Stomach (tissue), 4 donors: ENCODE data around the gene ERP29.
"Not testable (repeated sequence)": the region's sequence is repeated elsewhere in the genome, so short reads cannot be mapped to it uniquely, and the experiment has no call there.

Experiments
- EP300 ChIP-seq: sonication (generic); formaldehyde crosslinking; IDR thresholded peaks from one replicate; pipeline ENCODE4 v1.6.1; 2017; ENCODE audit warnings: antibody characterized with exemption
- POLR2A ChIP-seq, 4 donors: fragments of 450-650 bp; IDR thresholded peaks; one replicate each; pipeline ENCODE4 v1.6.1; 2016; ENCODE audit warnings: antibody characterized with exemption in 4 of 4, control low read depth in 2 of 4, mild to moderate bottlenecking in 1 of 4, moderate library complexity in 1 of 4
- POLR2AphosphoS5 ChIP-seq, 3 donors: sonication (generic); formaldehyde crosslinking; IDR thresholded peaks; one replicate each; pipeline ENCODE4 v1.6.1; 2016; ENCODE audit warnings: antibody characterized with exemption in 3 of 3
- TF ChIP-seq, protein P1 (sequence below), 7 experiments: fragments of 450-650 bp in 4 of 7; fragments of 200-600 bp in 3 of 7; sonication (generic) in 3 of 7; IDR thresholded peaks; one replicate each; pipeline ENCODE4 v1.5.1; 2016 to 2019; ENCODE audit warnings: antibody characterized with exemption in 7 of 7, control low read depth in 2 of 7, mild to moderate bottlenecking in 1 of 7

DNA sequence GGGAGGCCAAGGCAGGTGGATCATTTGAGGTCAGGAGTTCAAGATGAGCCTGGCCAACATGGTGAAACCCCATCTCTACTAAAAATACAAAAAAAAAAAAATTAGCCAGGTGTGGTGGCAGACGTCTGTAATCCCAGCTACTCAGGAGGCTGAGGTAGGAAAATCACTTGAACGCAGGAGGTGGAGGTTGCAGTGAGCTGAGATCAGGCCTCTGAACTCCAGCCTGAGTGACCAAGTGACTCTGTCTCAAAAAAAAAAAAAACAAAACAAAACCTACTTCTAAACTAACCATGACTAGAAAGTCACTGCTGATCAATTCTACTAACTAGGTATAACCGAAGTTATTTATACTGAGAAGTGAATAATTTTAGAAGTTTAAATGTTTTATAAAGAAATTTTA is 3.6 kb upstream of the ERP29 start:
- TF ChIP-seq POLR2A (IDR thresholded peaks at IDR 0.05); EP300; POLR2AphosphoS5 (IDR thresholded peaks at IDR 0.05): not testable (repeated sequence)
- TF ChIP-seq, protein P1, sequence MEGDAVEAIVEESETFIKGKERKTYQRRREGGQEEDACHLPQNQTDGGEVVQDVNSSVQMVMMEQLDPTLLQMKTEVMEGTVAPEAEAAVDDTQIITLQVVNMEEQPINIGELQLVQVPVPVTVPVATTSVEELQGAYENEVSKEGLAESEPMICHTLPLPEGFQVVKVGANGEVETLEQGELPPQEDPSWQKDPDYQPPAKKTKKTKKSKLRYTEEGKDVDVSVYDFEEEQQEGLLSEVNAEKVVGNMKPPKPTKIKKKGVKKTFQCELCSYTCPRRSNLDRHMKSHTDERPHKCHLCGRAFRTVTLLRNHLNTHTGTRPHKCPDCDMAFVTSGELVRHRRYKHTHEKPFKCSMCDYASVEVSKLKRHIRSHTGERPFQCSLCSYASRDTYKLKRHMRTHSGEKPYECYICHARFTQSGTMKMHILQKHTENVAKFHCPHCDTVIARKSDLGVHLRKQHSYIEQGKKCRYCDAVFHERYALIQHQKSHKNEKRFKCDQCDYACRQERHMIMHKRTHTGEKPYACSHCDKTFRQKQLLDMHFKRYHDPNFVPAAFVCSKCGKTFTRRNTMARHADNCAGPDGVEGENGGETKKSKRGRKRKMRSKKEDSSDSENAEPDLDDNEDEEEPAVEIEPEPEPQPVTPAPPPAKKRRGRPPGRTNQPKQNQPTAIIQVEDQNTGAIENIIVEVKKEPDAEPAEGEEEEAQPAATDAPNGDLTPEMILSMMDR (IDR thresholded peaks at IDR 0.05) = not testable (repeated sequence)
